Measurements from ENCODE around the gene MYH7. TPM values are rescaled to one million over a fixed set of nuclear protein-coding genes. Genes with fewer than 3 reads are reported as not detected.

Gene MYH7
- total RNA-seq, 6 donors from 2014 or later: not detected

DNA sequence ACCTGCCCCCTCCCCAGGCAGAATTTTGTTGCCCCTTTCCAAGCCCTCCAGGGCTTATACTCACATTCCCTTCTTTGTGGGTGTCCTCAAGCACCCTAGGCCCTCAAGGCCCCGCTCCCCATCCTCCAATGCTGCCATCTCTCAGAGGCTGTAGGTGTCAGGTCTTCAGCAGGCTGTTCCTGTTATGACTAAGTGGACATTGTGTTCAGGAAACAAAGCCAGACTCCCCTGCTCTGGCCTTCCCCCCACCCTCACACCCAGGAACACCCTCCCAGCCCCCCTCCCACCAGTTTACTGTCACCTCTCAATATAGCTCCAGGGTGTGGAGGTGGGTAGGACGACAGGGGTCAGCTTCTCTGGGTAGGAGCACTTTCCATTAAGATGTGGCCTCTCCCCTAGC is 26.0 kb downstream of the MYH7 start:
- WGBS, 2 donors: 61 to 91% methylated on average over 1 to 2 of the region's 2 CpGs
- TF ChIP-seq POLR2AphosphoS5 (IDR thresholded peaks at IDR 0.05) (no peak), CTCF (IDR thresholded peaks at IDR 0.05) (no peak), POLR2A (IDR thresholded peaks at IDR 0.05) (no peak)
- ATAC-seq (ENCODE audit: low FRiP score in 2 of 2): no peak

DNA sequence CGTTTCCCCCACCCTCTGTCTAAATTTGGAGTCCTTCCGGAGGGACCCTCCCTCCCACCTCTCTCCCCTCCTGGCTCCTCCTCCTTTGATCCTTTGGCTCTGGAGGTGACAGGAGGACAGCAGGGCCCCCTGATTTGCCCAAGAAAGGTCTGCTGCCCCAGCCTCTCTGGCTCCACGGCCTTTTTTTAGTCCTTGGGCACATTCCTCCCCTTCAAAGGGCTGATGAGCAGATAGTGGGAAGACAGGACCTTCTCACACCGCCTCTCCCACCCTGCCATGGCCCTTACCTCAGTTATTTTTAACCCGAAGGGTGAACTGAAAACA is 27.2 kb downstream of the MYH7 start:
- WGBS, 2 donors: 47 to 49% methylated on average over 5 of the region's 5 CpGs
- Histone ChIP-seq H3K4me1 (no peaks in the 10 kb centered on the region), H3K27ac (no peak overlapping the region), H3K27me3 (no peaks in the 10 kb centered on the region), H3K9me3 (no peaks in the 10 kb centered on the region), H3K4me3 (no peak overlapping the region), H3K36me3 (no peaks in the 10 kb centered on the region)
- no peak for TF ChIP-seq POLR2A (IDR thresholded peaks at IDR 0.05)
- TF ChIP-seq EP300 (IDR thresholded peaks at IDR 0.05): no peak
- TF ChIP-seq POLR2AphosphoS5 (IDR thresholded peaks at IDR 0.05): no peak
- ATAC-seq (ENCODE audit: low FRiP score in 2 of 2) (no peak), DNase-seq (no peak)

More for the DNA sequence above, 26.0 kb downstream of the MYH7 start:
- DNase-seq: no peak
- Histone ChIP-seq H3K4me1 (no peaks in the 10 kb centered on the region), H3K27ac (no peak overlapping the region), H3K27me3 (no peaks in the 10 kb centered on the region), H3K4me3 (no peak overlapping the region), H3K36me3 (no peaks in the 10 kb centered on the region), H3K9me3 (no peaks in the 10 kb centered on the region)

DNA sequence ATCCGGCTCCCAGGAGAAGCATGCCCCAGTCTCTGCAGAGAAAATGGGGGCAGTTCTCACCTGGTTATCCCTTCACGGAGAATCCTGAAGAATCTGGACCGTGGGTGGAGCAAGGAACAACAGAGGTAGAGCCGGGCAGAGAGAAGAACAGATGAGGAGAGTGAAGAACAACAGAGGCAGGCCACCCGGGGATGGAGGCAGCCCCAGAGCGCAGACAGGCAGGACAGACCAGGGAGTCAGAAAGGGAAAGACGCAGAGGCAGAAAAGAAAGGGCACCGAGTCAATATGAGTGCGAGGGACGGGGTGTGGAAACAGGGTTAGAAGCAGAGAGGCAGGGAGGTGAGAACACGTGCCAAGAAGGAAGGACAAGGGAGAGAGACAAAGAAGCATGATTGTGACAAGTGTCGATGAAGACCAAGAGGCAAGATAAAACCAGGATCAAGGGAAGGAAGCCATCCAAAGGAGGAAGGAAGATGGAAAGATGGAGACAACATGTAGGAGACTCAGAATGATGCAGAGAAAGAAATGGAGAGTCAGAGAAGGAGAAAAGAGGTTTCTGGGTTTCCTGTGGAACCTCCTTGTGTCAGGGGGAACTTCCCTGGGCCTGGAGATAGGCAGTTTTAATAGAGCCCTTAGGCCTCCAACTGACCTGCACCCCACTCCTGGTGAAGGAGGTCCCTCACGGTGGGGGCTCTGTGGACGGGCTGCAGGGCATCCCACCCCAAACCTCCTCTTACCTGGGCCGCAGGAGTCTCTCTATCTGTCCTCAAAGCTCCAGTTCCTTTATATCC is 27.7 kb downstream of the MYH7 start, which contains the start of gene MYH6:
TSS of gene MYH6 (minus strand) at position 758 of the 791 bp plus-strand sequence. CDS start 1,050 bp downstream, outside the sequence.
- DNase-seq: no peak
- no peaks in the 10 kb centered on the region for H3K36me3 ChIP-seq
- WGBS, 2 donors: 76% methylated on average over 14 to 15 of the region's 15 CpGs
- H3K27me3 ChIP-seq: no peaks in the 10 kb centered on the region
- no peak for TF ChIP-seq POLR2A (IDR thresholded peaks at IDR 0.05)
- no peak for TF ChIP-seq CTCF (IDR thresholded peaks at IDR 0.05)
- no peak for TF ChIP-seq EP300 (IDR thresholded peaks at IDR 0.05)
- no peak for TF ChIP-seq POLR2AphosphoS5 (IDR thresholded peaks at IDR 0.05)
- H3K4me1 ChIP-seq: no peaks in the 10 kb centered on the region
- H3K4me3 ChIP-seq: no peak within 1 kb of the TSS
- no peaks in the 10 kb centered on the region for H3K9me3 ChIP-seq
- ATAC-seq (ENCODE audit: low FRiP score in 2 of 2): no peak
- no peak within 1 kb of the TSS for H3K27ac ChIP-seq

GRCh38 chr14:23406725-23407355 is 28.6 kb downstream of the MYH7 start:
- 83 to 86% methylated on average over 10 to 15 of the region's 15 CpGs for WGBS, 2 donors
- ATAC-seq (ENCODE audit: low FRiP score in 2 of 2) (no peak), DNase-seq (no peak)
- Histone ChIP-seq H3K9me3 (no peaks in the 10 kb centered on the region), H3K4me1 (no peaks in the 10 kb centered on the region), H3K36me3 (no peaks in the 10 kb centered on the region), H3K27me3 (no peaks in the 10 kb centered on the region), H3K4me3 (no peak overlapping the region), H3K27ac (no peak overlapping the region)
- TF ChIP-seq CTCF (IDR thresholded peaks at IDR 0.05): no peak
- no peak for TF ChIP-seq POLR2AphosphoS5 (IDR thresholded peaks at IDR 0.05)
- TF ChIP-seq EP300 (IDR thresholded peaks at IDR 0.05): no peak
- no peak for TF ChIP-seq POLR2A (IDR thresholded peaks at IDR 0.05)

GRCh38 chr14:23406244-23406643 is 29.2 kb downstream of the MYH7 start:
- H3K9me3 ChIP-seq: no peaks in the 10 kb centered on the region
- WGBS, 2 donors: 55 to 58% methylated on average over 3 to 4 of the region's 4 CpGs
- TF ChIP-seq CTCF (IDR thresholded peaks at IDR 0.05) (no peak), POLR2A (IDR thresholded peaks at IDR 0.05) (no peak), POLR2AphosphoS5 (IDR thresholded peaks at IDR 0.05) (no peak), EP300 (IDR thresholded peaks at IDR 0.05) (no peak)
- no peak overlapping the region for H3K27ac ChIP-seq
- H3K36me3 ChIP-seq: no peaks in the 10 kb centered on the region
- no peak overlapping the region for H3K4me3 ChIP-seq
- no peak for DNase-seq
- H3K4me1 ChIP-seq: no peaks in the 10 kb centered on the region
- no peak for ATAC-seq (ENCODE audit: low FRiP score in 2 of 2)
- no peaks in the 10 kb centered on the region for H3K27me3 ChIP-seq
